AG09309 (cell line): ENCODE measurements around the gene CNTNAP2.

Experiments used
- DNase-seq: peaks from one replicate; pipeline ENCODE4 v3.0.0-alpha.2; 2010; ENCODE audit warnings: low read depth
- H3K4me3 ChIP-seq: 2 replicates; pipeline ENCODE4 v1.5.1; 2011; ENCODE audit warnings: mild to moderate bottlenecking, low read depth, low read length, moderate library complexity; ENCODE audit not compliant: control insufficient read depth
- CTCF ChIP-seq: IDR thresholded peaks from 2 replicates; pipeline ENCODE4 v1.5.1; 2011; ENCODE audit warnings: mild to moderate bottlenecking, low read depth, low read length, inconsistent platforms; ENCODE audit not compliant: insufficient read depth, control insufficient read depth; ENCODE audit errors: missing control alignments

CNTNAP2 gene

GRCh38 chr7:147023440-147023839 lies 906.8 kb downstream of the CNTNAP2 start:
- no peak for TF ChIP-seq CTCF
- no peak overlapping the region for H3K4me3 ChIP-seq
- DNase-seq: no peak

GRCh38 chr7:147029953-147030352 lies 913.4 kb downstream of the CNTNAP2 start:
- TF ChIP-seq CTCF: no peak
- no peak for DNase-seq
- no peak overlapping the region for H3K4me3 ChIP-seq

GRCh38 chr7:147033641-147034040 lies 917.0 kb downstream of the CNTNAP2 start:
- no peak for DNase-seq
- TF ChIP-seq CTCF: no peak
- H3K4me3 ChIP-seq: no peak overlapping the region

- TF ChIP-seq CTCF: no peak
- H3K4me3 ChIP-seq: no peak overlapping the region
- no peak for DNase-seq
Observed at GRCh38 chr7:147041438-147041837, 924.8 kb downstream of the CNTNAP2 start.

GRCh38 chr7:147044941-147045340 lies 928.3 kb downstream of the CNTNAP2 start:
- DNase-seq: no peak
- H3K4me3 ChIP-seq: no peak overlapping the region
- TF ChIP-seq CTCF: no peak

GRCh38 chr7:147047696-147048095 lies 931.1 kb downstream of the CNTNAP2 start:
- no peak for DNase-seq
- TF ChIP-seq CTCF: no peak

GRCh38 chr7:147048864-147049263 lies 932.3 kb downstream of the CNTNAP2 start:
- DNase-seq: no peak
- no peak for TF ChIP-seq CTCF
- H3K4me3 ChIP-seq: no peak overlapping the region

More at GRCh38 chr7:147047696-147048095, 931.1 kb downstream of the CNTNAP2 start:
- H3K4me3 ChIP-seq: no peak overlapping the region
